ENCODE measurements around the gene JMJD1C. TPM values are rescaled to one million over a fixed set of nuclear protein-coding genes. Genes with fewer than 3 reads are reported as not detected.

JMJD1C gene
- total RNA-seq, 1 donor from 2014 or later, result 62.6 TPM

DNA sequence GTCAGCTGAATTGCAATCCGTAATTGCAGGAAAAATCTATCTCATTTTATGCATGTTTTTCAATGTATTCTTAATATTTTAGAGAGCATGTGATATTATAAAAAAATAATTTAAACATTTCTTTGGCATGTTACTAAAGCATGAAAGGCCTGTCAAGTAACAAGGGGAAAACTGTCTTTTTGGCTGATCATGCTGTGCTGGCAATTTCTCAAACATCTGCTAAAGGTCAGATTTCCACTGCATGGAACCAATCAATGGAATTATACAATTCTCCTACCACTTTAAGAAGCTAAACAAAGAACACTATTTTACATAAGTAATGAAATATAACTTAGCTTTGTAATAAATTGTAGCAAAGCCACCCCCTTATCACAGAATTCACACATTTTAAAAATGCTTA lies 49.4 kb downstream of the JMJD1C start:
- H3K27ac Mint-ChIP-seq, result no peak overlapping the region

DNA sequence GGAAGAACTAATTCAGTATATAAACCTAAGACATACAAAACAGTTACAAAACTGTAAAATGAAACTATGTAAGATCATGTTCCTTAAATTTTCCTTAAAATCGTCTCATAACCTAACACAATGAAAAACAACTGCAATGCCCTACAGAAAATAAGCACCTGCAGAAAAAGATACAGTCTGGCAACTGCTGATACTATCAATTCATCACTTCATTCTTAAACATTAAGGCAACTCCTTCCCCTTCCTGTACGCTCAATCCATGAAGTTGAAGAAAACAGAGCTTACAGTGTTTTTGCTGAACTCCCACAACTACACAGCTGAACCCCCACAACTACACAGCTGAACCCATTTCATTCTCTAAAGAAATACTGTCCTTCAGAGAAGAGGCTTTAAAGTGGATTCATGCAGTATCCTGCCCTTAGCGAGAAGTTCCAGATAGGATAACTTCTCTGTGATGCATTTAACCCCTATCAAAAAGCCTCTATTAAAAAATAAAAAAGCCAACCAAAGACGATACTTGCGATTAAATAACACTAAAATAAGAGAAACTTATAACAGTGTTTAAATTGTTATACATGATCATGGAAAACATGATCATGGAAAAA lies 50.0 kb downstream of the JMJD1C start:
- H3K4me1 Mint-ChIP-seq (ENCODE audit: unreplicated experiment), result peaks cover 26% of the 10 kb centered on the region
- H3K27ac Mint-ChIP-seq, result peak overlapping the region; percentile 15
- no peaks in the 10 kb centered on the region for H3K27me3 Mint-ChIP-seq
- H3K36me3 Mint-ChIP-seq, result no peaks in the 10 kb centered on the region
- H3K4me3 Mint-ChIP-seq, result no peak overlapping the region
- TF ChIP-seq, protein P1, sequence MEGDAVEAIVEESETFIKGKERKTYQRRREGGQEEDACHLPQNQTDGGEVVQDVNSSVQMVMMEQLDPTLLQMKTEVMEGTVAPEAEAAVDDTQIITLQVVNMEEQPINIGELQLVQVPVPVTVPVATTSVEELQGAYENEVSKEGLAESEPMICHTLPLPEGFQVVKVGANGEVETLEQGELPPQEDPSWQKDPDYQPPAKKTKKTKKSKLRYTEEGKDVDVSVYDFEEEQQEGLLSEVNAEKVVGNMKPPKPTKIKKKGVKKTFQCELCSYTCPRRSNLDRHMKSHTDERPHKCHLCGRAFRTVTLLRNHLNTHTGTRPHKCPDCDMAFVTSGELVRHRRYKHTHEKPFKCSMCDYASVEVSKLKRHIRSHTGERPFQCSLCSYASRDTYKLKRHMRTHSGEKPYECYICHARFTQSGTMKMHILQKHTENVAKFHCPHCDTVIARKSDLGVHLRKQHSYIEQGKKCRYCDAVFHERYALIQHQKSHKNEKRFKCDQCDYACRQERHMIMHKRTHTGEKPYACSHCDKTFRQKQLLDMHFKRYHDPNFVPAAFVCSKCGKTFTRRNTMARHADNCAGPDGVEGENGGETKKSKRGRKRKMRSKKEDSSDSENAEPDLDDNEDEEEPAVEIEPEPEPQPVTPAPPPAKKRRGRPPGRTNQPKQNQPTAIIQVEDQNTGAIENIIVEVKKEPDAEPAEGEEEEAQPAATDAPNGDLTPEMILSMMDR (conservative IDR thresholded peaks at IDR 0.05), result no peak
- H3K9me3 Mint-ChIP-seq, result no peaks in the 10 kb centered on the region
- no peak for DNase-seq (ENCODE audit: extremely low spot score, unreplicated experiment)

More for the DNA sequence above, 49.4 kb downstream of the JMJD1C start:
- TF ChIP-seq, protein P1 (conservative IDR thresholded peaks at IDR 0.05), result no peak
- H3K9me3 Mint-ChIP-seq, result no peaks in the 10 kb centered on the region
- no peaks in the 10 kb centered on the region for H3K27me3 Mint-ChIP-seq
- DNase-seq (ENCODE audit: extremely low spot score, unreplicated experiment), result no peak
- H3K4me1 Mint-ChIP-seq (ENCODE audit: unreplicated experiment), result peaks cover 25% of the 10 kb centered on the region
- H3K4me3 Mint-ChIP-seq, result no peak overlapping the region
- H3K36me3 Mint-ChIP-seq, result no peaks in the 10 kb centered on the region

DNA sequence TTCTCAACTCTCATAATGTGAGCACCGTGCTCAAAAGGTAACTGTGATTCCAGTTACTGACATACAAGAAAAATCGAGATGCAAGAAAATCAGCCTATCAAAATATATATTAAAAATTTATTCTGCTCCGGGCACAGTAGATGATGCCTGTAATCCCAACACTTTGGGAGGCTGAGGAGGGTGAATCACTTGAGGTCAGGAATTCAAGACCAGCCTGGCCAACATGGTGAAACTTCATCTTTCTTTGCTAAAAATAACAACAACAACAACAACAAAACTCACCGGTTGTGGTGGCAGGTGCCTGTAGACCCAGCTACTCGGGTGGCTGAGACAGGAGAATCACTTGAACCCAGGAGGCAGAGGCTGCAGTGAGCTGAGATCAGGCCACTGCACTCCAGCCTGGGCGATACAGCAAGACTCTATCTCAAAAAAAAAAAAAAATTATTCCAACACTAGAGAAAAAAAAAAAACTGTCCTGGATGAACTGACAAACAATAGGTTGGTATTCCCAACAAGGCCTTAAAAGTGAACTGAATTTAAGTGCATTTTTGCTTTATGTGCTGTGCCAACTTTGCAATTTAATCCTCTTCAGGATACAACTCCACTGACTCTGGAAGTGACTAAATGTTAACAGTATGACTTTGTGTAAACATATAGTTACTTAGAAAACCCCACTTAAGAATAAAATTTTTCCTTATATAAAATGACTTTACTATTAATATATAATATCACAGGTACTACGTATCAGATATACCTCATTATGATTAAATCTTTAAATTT lies 51.1 kb downstream of the JMJD1C start:
- peaks cover 36% of the 10 kb centered on the region for H3K4me1 Mint-ChIP-seq (ENCODE audit: unreplicated experiment)
- no peaks in the 10 kb centered on the region for H3K36me3 Mint-ChIP-seq
- no peaks in the 10 kb centered on the region for H3K27me3 Mint-ChIP-seq
- no peaks in the 10 kb centered on the region for H3K9me3 Mint-ChIP-seq
- TF ChIP-seq, protein P1 (conservative IDR thresholded peaks at IDR 0.05), result no peak
- no peak for DNase-seq (ENCODE audit: extremely low spot score, unreplicated experiment)
- H3K4me3 Mint-ChIP-seq, result no peak overlapping the region
- H3K27ac Mint-ChIP-seq, result no peak overlapping the region

DNA sequence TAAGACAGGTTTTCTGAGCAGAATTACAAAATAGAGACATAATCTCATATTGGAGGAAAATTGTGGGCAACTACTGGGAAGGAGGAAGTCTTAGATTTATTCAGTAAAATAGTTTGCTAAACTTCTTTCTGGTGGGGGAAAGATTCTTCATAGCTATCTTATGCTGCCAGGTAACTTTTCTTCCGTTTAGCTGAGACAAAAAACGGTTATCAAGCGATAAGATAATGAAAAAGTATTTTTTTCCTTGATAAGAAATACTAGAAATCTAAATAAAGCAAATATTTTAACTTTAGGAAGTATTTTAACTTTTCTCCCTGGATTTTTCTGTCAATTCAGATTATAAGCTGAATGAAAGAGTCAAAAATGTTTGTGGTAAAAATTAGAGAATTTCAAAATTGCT lies 52.3 kb downstream of the JMJD1C start:
- Mint-ChIP-seq H3K4me3 (no peak overlapping the region), H3K4me1 (ENCODE audit: unreplicated experiment) (peaks cover 39% of the 10 kb centered on the region), H3K36me3 (no peaks in the 10 kb centered on the region), H3K27ac (no peak overlapping the region), H3K9me3 (no peaks in the 10 kb centered on the region), H3K27me3 (no peaks in the 10 kb centered on the region)
- TF ChIP-seq, protein P1 (conservative IDR thresholded peaks at IDR 0.05), result no peak
- no peak for DNase-seq (ENCODE audit: extremely low spot score, unreplicated experiment)

DNA sequence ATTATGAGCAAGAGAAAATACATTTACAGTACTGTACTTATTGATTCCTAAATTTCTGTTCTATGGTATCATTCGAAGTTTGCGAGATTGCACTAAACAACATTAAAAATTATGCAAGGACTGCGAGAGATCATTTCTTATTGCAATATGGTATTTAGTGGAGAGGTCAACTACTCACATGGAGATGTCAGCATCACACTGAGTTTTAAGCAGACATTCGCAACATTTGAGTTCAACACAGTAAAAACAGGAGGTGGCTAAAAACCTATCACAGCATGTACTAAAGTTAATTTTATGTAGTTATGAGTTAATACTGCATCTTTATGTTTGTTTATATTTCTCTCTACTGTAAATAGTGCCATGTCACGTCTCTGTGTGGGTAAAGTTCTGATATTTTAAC lies 53.5 kb downstream of the JMJD1C start:
- TF ChIP-seq, protein P1 (conservative IDR thresholded peaks at IDR 0.05), result no peak
- Mint-ChIP-seq H3K27ac (no peak overlapping the region), H3K9me3 (no peaks in the 10 kb centered on the region), H3K4me1 (ENCODE audit: unreplicated experiment) (peaks cover 37% of the 10 kb centered on the region), H3K4me3 (no peak overlapping the region), H3K36me3 (peaks cover 4% of the 10 kb centered on the region), H3K27me3 (no peaks in the 10 kb centered on the region)
- no peak for DNase-seq (ENCODE audit: extremely low spot score, unreplicated experiment)
